RCC 7860 (cell line): ENCODE measurements around the gene CTNND1.
"Not testable (repeated sequence)": the region's sequence is repeated elsewhere in the genome, so short reads cannot be mapped to it uniquely, and the experiment has no call there.

Experiments
- DNase-seq: peaks from one replicate; pipeline ENCODE4 v3.0.0-alpha.2; 2015; ENCODE audit warnings: low spot score
- FAIRE-seq: peaks from 2 replicates; lab custom pipeline; 2012; peaks lifted over from hg19 to GRCh38; lab: Jason Lieb, UNC

Gene CTNND1

GRCh38 chr11:57791321-57792059, 29.9 kb downstream of the CTNND1 start:
- FAIRE-seq, result no peak
- DNase-seq, result peak; percentile 46

GRCh38 chr11:57792060-57792541, 30.5 kb downstream of the CTNND1 start:
- FAIRE-seq (peak; percentile 84), DNase-seq (peak; percentile 79)

- FAIRE-seq (peak; percentile 90), DNase-seq (peak; percentile 69)
These were observed 31.3 kb downstream of the CTNND1 start for GRCh38 chr11:57792870-57793269.

GRCh38 chr11:57793351-57794115, 31.9 kb downstream of the CTNND1 start:
- no peak for FAIRE-seq
- no peak for DNase-seq

GRCh38 chr11:57798905-57799559, 37.4 kb downstream of the CTNND1 start:
- DNase-seq (peak; percentile 46), FAIRE-seq (no peak)

GRCh38 chr11:57800444-57801182, 39.0 kb downstream of the CTNND1 start:
- FAIRE-seq, result peak; percentile 35
- DNase-seq, result peak; percentile 61

- FAIRE-seq (no peak), DNase-seq (no peak)
These were observed 39.5 kb downstream of the CTNND1 start for GRCh38 chr11:57801183-57801485.

- no peak for FAIRE-seq
- DNase-seq, result no peak
These were observed 40.8 kb downstream of the CTNND1 start for GRCh38 chr11:57802411-57802810.

- no peak for FAIRE-seq
- no peak for DNase-seq
These were observed 42.9 kb downstream of the CTNND1 start for GRCh38 chr11:57804466-57804865.

- FAIRE-seq (no peak), DNase-seq (no peak)
These were observed 44.2 kb downstream of the CTNND1 start for GRCh38 chr11:57805780-57806179.

- DNase-seq (no peak), FAIRE-seq (no peak)
These were observed 51.0 kb downstream of the CTNND1 start for GRCh38 chr11:57812634-57813033.

GRCh38 chr11:57815476-57815875, 53.9 kb downstream of the CTNND1 start:
- FAIRE-seq (no peak), DNase-seq (no peak)

GRCh38 chr11:57815877-57816276, 54.3 kb downstream of the CTNND1 start:
- no peak for DNase-seq

GRCh38 chr11:57818812-57819211, 57.2 kb downstream of the CTNND1 start:
- DNase-seq (no peak), FAIRE-seq (no peak)

More at GRCh38 chr11:57815877-57816276, 54.3 kb downstream of the CTNND1 start:
- no peak for FAIRE-seq

- FAIRE-seq (no peak), DNase-seq (no peak)
These were observed 57.8 kb downstream of the CTNND1 start for GRCh38 chr11:57819252-57819979.

- no peak for DNase-seq
- FAIRE-seq, result no peak
These were observed 62.3 kb downstream of the CTNND1 start for GRCh38 chr11:57823859-57824258.

- no peak for FAIRE-seq
These were observed 73.2 kb downstream of the CTNND1 start for GRCh38 chr11:57834852-57835251.

GRCh38 chr11:57838609-57839008, 77.0 kb downstream of the CTNND1 start:
- FAIRE-seq, DNase-seq: not testable (repeated sequence)

More at GRCh38 chr11:57834852-57835251, 73.2 kb downstream of the CTNND1 start:
- DNase-seq, result no peak

- FAIRE-seq, result no peak
- DNase-seq, result no peak
These were observed 81.3 kb downstream of the CTNND1 start for GRCh38 chr11:57842873-57843272.

- FAIRE-seq, result no peak
- no peak for DNase-seq
These were observed 106.4 kb downstream of the CTNND1 start for GRCh38 chr11:57867966-57868365.
